ENCODE measurements around the gene TSPAN18.

GRCh38 chr11:44790211-44790610, 63.4 kb downstream of the TSPAN18 start:
- TF ChIP-seq RAD21 (IDR thresholded peaks at IDR 0.05; ENCODE audit: low read depth) (no peak), CTCF (IDR thresholded peaks at IDR 0.05 in 2 of 3, conservative IDR thresholded peaks at IDR 0.05 in 1 of 3; ENCODE audit: borderline replicate concordance in 1 of 3, insufficient read depth in 1 of 3, low read depth in 2 of 3, low read length in 2 of 3) (no peak), REST (IDR thresholded peaks at IDR 0.05; ENCODE audit: low read depth) (no peak), CEBPB (IDR thresholded peaks at IDR 0.05; ENCODE audit: low read depth) (no peak), POLR2A (IDR thresholded peaks at IDR 0.05; ENCODE audit: borderline replicate concordance, extremely low read depth, insufficient read depth, insufficient read length) (no peak), EZH2 (IDR thresholded peaks at IDR 0.05) (no peak), POLR2AphosphoS5 (IDR thresholded peaks at IDR 0.05; ENCODE audit: low read depth, low read length) (no peak), SP1 (IDR thresholded peaks at IDR 0.05; ENCODE audit: low read depth) (no peak), ZBTB33 (IDR thresholded peaks at IDR 0.05; ENCODE audit: extremely low read depth, insufficient replicate concordance, low read length) (no peak), SIN3A (IDR thresholded peaks at IDR 0.05; ENCODE audit: low read depth) (no peak)

All from HCT116 (cell line).